GM19395 (cell line): ENCODE data around the gene OR1E2.
"Not testable (repeated sequence)": the region's sequence is repeated elsewhere in the genome, so short reads cannot be mapped to it uniquely, and the experiment has no call there.

ENCODE experiments used
- ATAC-seq: cut with Tn5 transposase; IDR thresholded peaks from one replicate; pipeline ENCODE4 v1.9.1; 2021; ENCODE audit warnings: mild to moderate bottlenecking, moderate library complexity; ENCODE audit not compliant: unreplicated experiment

OR1E2 gene

GRCh38 chr17:3400055-3400454, 33.6 kb downstream of the OR1E2 start:
- ATAC-seq: no peak

DNA sequence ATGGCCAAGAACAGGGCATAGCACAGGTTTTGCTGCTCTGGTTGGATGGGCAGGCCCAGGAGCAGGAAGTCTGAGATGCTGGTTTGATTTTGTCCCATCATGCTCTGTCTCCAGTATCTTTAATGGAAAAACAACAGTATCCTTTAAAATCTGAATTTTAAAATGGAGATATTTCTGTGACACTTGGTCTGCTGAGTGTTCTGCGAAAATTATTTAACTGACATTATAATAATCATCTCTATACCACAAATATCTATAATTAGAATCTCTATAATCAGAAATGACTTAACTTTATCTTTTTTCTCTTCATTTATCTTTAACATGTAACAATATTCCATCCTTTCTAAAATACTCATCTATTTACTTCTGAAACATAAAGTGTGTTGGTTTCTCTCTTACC, 35.3 kb downstream of the OR1E2 start, which contains the start of gene OR1E1:
Gene OR1E1 (minus strand): TSS at position 101 of the 400 bp plus-strand sequence. CDS start 0 bp downstream, at position 101.
- no peak for ATAC-seq

DNA sequence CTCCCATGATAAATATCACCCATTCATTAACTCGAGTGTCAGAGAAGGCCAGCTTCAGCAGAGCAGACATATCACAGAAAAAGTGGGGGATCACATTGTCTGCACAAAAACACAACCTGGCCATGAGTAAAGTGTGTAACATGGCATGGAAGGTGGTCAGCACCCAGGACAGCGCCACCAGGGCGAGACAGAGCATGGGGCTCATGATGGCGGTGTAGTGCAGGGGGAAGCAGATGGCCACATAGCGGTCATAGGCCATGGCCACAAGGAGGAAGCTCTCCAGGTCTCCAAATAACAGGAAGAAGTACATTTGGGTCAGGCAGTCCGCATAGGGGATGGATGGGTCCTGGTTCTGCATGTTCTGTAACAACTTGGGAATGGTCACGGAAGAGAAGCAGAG, 35.8 kb downstream of the OR1E2 start:
- not testable (repeated sequence) for ATAC-seq

GRCh38 chr17:3389791-3390190, 43.9 kb downstream of the OR1E2 start:
- ATAC-seq: no peak

- no peak for ATAC-seq
These were observed 47.5 kb downstream of the OR1E2 start, which contains the start of gene OR3A2 for GRCh38 chr17:3385869-3386816. OR3A2 (minus strand) TSS chr17:3386308.
